MM.1S (cell line): Measurements from ENCODE around the gene CAMP.

Source experiments
- CTCF ChIP-seq: fragments of 300-600 bp; sonication (generic); IDR thresholded peaks from 2 replicates; pipeline ENCODE4 v1.5.1; 2016; ENCODE audit warnings: antibody characterized with exemption, low read length, mixed read lengths
- EZH2phosphoT487 ChIP-seq: fragments of 300-600 bp; sonication (generic); IDR thresholded peaks from 2 replicates; pipeline ENCODE4 v1.6.1; 2018; ENCODE audit warnings: antibody characterized with exemption, low read length

- TF ChIP-seq CTCF: no peak
- TF ChIP-seq EZH2phosphoT487: no peak
These were observed 25.0 kb downstream of the CAMP start for GRCh38 chr3:48248095-48248850.
